Measurements from ENCODE around the gene ARHGAP24.

The ARHGAP24 gene

DNA sequence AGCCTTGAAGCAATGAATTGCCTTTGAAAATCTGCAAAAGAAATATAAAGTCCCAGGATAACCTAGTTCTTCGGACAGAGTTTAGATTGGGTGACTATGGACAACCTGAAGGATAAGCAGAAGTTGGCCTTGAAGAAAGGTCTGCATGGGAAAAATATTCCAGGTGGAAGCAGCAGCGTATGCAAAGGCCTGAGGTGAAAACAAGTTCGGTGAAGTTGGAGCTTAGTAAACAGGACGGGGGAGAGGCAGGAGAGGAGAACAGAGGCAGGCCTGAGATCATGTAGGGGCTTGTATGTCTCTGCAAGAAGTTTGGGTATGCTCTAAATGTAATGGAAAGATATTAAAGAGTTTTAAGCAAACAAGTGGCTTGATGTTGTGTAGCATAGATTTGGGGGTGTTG, 176.0 kb downstream of the ARHGAP24 start:
- TF ChIP-seq, protein P1, sequence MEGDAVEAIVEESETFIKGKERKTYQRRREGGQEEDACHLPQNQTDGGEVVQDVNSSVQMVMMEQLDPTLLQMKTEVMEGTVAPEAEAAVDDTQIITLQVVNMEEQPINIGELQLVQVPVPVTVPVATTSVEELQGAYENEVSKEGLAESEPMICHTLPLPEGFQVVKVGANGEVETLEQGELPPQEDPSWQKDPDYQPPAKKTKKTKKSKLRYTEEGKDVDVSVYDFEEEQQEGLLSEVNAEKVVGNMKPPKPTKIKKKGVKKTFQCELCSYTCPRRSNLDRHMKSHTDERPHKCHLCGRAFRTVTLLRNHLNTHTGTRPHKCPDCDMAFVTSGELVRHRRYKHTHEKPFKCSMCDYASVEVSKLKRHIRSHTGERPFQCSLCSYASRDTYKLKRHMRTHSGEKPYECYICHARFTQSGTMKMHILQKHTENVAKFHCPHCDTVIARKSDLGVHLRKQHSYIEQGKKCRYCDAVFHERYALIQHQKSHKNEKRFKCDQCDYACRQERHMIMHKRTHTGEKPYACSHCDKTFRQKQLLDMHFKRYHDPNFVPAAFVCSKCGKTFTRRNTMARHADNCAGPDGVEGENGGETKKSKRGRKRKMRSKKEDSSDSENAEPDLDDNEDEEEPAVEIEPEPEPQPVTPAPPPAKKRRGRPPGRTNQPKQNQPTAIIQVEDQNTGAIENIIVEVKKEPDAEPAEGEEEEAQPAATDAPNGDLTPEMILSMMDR (IDR thresholded peaks at IDR 0.05), result no peak

DNA sequence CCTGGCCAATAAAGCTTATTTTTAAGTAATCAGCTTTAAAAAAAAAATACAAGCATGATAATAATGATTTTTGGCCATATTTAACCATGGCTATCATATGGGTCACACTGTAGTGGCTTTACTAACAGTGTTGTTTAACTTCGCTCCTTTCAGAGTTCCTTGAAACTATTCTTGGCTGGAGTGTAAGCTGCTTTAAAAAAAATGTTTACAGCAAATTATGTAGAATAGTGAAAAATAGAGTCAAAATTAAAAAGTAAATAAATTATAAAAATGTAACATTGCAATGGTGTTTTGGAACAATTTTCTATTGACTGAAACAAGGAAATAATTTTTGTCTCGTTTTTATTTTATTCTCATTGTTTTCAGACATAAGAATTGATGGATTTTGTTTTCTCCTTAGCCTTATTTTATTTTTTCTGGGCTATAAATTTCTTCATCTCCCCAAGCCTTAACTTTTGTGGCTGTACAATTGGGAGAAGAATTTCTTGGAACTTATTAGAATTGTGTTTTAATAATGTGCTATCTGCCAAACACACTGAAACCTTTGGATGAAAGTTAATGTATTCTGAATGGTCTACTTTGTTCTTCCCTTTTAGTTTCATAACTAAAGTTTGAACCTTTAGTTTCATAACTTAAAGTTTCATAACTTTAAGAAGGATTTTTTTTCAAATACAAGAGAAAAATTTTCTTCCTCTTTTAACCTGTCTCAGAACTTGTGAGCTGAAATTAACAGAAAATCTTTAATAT, 182.0 kb downstream of the ARHGAP24 start:
- TF ChIP-seq, protein P1 (IDR thresholded peaks at IDR 0.05), result no peak

DNA sequence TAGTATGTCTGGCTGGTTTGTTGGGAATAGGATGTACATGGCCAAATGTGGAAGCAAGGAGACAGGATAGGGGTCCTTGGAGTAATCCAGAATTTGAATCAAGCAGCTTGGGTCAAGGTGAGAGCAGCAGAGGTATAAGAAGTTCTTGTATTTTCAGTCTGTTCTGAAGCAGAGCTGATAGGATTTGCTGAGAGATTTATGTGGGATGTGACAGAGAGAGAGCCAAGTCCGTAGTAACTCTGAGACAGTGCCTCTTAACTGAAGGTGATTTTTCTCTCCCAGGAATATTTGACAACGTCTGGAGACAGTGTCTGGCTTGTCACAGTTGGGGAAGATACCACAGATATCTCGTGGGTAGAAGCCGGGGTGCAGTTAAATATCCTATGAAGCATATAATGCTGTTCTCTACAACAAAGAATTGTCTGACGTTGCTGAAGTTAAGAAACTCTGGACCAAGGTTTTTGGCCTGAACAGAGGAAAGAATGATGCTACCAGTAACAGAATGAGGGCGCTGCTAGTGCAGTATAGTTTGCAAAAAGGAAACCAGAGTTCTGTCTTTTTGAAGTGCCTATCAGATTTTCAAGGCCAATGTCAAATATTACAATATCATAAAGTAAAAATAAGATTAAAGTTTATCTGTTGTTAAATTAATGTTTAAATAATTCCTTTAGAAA, 184.0 kb downstream of the ARHGAP24 start:
- TF ChIP-seq, protein P1 (IDR thresholded peaks at IDR 0.05), result no peak

DNA sequence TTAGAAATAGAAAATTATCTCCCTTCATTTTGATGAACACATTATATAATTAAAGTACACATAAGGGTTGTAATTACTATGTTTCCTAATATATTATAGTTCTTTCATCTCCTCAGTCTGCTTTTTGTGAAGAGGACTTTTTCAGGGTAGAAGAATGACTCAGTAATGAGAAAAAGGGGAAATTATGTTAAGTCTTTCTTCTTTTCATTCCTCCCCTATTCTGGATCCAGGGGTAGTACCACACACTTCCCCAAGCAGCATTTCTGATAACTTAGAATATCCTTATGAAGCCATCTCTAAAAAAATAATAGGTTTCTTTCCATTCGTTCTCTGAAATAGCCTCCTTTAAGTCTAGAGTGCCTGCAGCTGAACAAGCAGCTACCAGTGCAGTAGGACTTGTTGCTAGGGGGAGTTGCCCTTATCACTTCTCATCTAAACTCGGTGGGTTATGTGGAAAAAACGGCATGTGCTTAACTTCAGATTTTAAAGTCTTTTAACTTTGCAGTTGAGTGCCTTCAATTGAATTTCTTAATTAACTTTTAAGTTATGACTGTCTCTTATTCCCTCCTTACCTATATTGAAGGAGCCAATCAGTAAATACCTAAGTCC, 184.8 kb downstream of the ARHGAP24 start:
- TF ChIP-seq, protein P1 (IDR thresholded peaks at IDR 0.05), result no peak

DNA sequence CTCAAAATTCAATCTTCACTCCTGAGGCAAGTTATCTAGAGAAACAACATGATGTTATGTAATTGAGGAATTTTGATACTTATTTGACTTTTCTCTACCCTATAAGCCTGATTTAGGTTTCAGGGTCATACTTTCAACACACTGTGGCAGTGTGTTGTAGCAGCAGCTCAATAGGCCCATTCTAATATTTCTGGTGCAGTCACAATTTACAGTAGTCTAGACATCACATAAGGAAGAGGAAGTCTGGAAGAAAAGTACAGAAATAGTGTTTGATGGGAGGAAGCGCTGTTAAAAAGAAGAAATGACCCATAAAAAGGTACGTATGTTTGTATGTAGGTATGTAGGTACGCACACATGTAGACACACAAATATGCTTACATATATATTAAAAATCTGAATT, 194.3 kb downstream of the ARHGAP24 start:
- TF ChIP-seq, protein P1 (IDR thresholded peaks at IDR 0.05), result no peak

DNA sequence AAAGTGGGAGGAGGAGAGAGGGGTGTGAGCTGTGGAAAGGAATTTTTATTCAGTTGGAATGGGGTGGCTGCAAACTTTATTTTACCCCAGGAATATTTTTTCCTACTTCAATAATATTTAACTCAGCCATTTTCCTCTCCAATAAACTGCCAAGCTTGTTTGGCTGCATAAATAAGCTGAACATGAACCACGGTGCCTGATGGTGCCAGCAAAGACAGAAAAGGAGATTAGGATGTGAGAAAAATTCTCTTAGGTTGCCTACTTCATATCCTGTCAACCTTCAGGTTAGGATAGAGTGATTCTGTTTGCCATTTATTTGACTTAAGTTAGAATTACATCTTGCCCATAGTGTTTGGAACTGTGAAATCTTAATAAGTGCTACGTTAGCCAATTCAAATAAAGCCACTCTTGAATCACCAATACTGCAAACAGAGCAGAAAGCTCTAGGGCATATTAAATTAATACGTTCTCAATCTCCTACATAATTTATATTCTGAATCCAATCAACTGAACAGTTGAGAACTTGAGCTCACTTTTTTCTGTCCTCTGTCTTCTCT, 195.1 kb downstream of the ARHGAP24 start:
- TF ChIP-seq, protein P1 (IDR thresholded peaks at IDR 0.05), result no peak

DNA sequence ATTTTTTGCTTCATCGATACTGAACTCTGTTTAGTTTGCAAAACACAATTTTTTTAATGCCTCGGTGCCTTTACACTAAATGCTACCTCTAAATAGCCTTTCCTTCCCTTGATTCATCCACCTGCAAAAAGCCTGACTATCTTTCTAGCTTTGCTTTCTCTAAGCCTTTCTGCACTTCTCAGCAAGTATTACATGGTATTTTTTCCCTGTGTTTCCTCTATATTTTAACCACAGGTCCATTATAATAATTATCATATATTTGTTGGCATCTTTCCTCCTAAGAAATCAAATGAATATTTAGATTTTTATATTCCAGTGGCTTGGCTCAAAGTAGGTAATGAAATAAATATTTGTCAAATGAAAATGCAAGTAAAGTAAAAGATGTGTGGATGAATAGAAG, 196.2 kb downstream of the ARHGAP24 start:
- TF ChIP-seq, protein P1 (IDR thresholded peaks at IDR 0.05), result no peak

All from LNCAP (cell line).